Erythroblast (primary cell): ENCODE measurements around the gene GLOD4.

Experiments
- GATA1 ChIP-seq: IDR thresholded peaks from 2 replicates; pipeline ENCODE4 v1.6.1; 2011; ENCODE audit warnings: low read depth, mild to moderate bottlenecking, control low read depth, low read length, moderate library complexity
- POLR2A ChIP-seq: IDR thresholded peaks from 2 replicates; pipeline ENCODE4 v1.6.1; 2011; ENCODE audit warnings: mild to moderate bottlenecking, low read length

DNA sequence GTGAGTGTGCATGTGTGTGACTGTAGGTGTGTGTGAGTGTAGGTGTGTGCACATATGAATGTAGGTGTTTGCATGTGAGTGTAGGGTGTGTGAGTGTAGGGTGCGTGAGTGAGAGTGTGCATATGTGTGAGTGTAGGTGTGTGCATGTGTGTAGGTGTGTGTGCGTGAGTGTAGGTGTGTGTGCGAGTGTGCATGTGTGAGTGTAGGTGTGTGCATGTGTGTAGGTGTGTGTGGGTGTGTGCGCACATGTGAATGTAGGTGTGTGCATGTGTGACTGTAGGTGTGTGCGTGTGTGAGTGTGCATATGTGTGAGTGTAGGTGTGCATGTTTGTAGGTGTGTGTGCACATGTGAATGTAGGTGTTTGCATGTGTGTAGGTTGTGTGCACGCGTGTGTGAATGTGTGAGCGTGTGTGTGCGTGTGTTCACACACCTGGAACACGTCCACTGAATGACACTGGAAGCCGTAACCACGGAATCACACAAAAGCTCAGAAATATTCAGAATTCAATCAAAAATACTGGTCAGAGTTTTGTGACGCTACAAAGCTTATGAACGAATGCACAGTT is 30.6 kb upstream of the GLOD4 start:
- no peak for TF ChIP-seq POLR2A
- TF ChIP-seq GATA1 = no peak
